Measurements from ENCODE around the gene SLX4. TPM values are rescaled to one million over a fixed set of nuclear protein-coding genes. Genes with fewer than 3 reads are reported as not detected.

SLX4 gene
- total and polyA plus RNA-seq, 2 donors (not counting 1 experiment from before 2014, with no cell fraction given): 5.4 to 13.3 TPM

DNA sequence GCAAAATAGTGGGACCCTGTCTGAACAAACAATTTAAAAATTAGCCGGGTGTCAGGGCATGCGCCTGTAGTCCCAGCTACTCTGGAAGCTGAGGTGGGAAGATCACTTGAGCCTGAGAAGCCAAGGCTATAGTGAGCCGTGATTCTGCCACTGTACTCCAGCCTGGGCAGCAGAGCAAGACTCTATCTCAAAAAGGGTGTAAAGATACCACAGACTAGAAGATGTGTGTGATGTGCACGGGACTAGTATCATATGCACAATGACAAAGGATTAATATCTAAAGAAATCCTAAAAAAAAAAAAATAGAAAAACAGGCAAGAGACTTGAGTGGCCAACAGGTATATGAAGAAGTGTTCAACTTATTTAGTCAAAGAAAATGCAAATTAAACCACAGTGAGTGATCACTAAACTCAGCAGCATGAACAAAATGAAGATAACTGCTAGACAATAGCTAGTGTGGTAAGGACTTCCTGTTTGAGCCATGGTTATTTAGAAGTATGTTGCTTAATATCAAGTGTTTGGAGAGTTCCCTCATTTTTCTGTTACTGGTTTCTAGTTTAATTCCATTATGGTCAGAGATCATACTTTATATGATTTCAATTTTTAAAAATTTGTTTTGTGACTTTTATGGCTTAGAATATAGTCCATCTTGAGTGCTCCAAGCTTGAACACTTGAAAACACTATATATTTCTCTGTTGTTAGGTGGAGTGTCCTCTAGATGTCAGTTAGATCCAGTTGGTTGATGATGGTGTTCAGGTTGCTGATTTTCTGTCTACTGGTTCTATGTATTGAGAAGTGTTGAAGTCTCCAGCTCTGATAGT is 14.7 kb upstream of the SLX4 start:
- no peak for TF ChIP-seq EZH2 (IDR thresholded peaks at IDR 0.05; ENCODE audit: borderline replicate concordance, insufficient read depth, low read depth, low read length, poor library complexity, severe bottlenecking)
- TF ChIP-seq, protein P1, sequence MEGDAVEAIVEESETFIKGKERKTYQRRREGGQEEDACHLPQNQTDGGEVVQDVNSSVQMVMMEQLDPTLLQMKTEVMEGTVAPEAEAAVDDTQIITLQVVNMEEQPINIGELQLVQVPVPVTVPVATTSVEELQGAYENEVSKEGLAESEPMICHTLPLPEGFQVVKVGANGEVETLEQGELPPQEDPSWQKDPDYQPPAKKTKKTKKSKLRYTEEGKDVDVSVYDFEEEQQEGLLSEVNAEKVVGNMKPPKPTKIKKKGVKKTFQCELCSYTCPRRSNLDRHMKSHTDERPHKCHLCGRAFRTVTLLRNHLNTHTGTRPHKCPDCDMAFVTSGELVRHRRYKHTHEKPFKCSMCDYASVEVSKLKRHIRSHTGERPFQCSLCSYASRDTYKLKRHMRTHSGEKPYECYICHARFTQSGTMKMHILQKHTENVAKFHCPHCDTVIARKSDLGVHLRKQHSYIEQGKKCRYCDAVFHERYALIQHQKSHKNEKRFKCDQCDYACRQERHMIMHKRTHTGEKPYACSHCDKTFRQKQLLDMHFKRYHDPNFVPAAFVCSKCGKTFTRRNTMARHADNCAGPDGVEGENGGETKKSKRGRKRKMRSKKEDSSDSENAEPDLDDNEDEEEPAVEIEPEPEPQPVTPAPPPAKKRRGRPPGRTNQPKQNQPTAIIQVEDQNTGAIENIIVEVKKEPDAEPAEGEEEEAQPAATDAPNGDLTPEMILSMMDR (IDR thresholded peaks at IDR 0.05): no peak
- H3K27me3 ChIP-seq (replicated peaks in 1 of 4; ENCODE audit: control extremely low read depth in 1 of 4, control insufficient read depth in 3 of 4, insufficient read depth in 4 of 4, low read length in 3 of 4): no peaks in the 10 kb centered on the region
- Mint-ChIP-seq H3K27me3 (no peaks in the 10 kb centered on the region), H3K9me3 (ENCODE audit: insufficient read depth) (no peaks in the 10 kb centered on the region), H3K4me3 (peak overlapping the region; percentile 71), H3K27ac (peak overlapping the region; percentile 90), H3K4me1 (peaks cover 42% of the 10 kb centered on the region)
- ChIA-PET POLR2A (no interaction called here), CTCF (interaction anchor here (0.8 to 1.4 kb wide), 4 partner anchors 11 to 102 kb away, joined by 3 to 7 read pairs (median 4); partner anchors contain the start of gene SLX4)
- peak overlapping the region; percentile 1 for H3K9ac ChIP-seq (ENCODE audit: low read length)
- H3K4me2 ChIP-seq (replicated peaks; ENCODE audit: low read depth, low read length, poor library complexity, severe bottlenecking): peak overlapping the region; percentile 63
- H3K9me3 ChIP-seq (ENCODE audit: control extremely low read depth in 1 of 3, control insufficient read depth in 2 of 3, insufficient read depth in 1 of 3, low read length in 2 of 3): no peaks in the 10 kb centered on the region
- no peak overlapping the region for H3K4me3 ChIP-seq (ENCODE audit: control extremely low read depth in 1 of 5, extremely low read depth in 1 of 5, insufficient read depth in 1 of 5, low read depth in 2 of 5, low read length in 4 of 5)
- peak overlapping the region; percentile 25 to 69 for H3K27ac ChIP-seq (ENCODE audit: low read length in 2 of 2)
- peak overlapping the region; percentile 20 for H2AFZ ChIP-seq (ENCODE audit: insufficient read depth, low read depth, low read length, poor library complexity, severe bottlenecking)
- DNase-seq: peak; percentile 56
- intact Hi-C loops (cut with micrococcal nuclease): loop anchor here (2.0 kb wide), 1 partner anchor 15 kb away; the partner anchor contains the start of gene SLX4
- peaks cover 71% of the 10 kb centered on the region for H3K79me2 ChIP-seq (ENCODE audit: control insufficient read depth, insufficient read depth, low read length)
- H3K4me1 ChIP-seq (ENCODE audit: control insufficient read depth in 2 of 2, insufficient read depth in 2 of 2, low read length in 2 of 2): peaks cover 32 to 46% of the 10 kb centered on the region in 2 donors
- peak; percentile 69 for ATAC-seq (ENCODE audit: low read depth)
- 76% methylated on average over 2 of the region's 4 CpGs for WGBS (ENCODE audit: insufficient coverage)
- H4K20me1 ChIP-seq (ENCODE audit: control insufficient read depth, insufficient read depth, low read length, poor library complexity, severe bottlenecking): peaks cover 10% of the 10 kb centered on the region
- H3K36me3 ChIP-seq (replicated peaks in 1 of 2; ENCODE audit: control extremely low read depth in 1 of 2, control insufficient read depth in 1 of 2, extremely low read depth in 1 of 2, insufficient read depth in 2 of 2, low read length in 1 of 2): no peaks in the 10 kb centered on the region

DNA sequence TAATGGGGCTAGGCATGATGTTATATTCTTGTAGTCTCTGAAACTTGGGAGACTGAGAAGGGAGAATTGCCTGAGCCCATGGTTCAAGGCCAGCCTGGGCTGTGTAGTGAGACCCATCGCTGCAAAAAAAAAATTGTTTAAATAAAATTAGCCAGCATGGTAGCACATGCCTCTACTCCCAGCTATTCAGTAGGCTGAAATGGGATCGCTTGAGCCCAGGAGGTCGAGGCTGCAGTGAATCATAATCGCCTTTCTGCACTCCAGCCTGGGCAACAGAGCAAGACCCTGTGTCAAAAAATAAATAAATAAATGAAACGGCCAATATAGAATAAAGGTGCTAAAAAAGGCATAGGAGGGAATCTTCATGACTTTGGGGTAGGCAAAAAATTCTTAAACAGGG is 13.9 kb upstream of the SLX4 start:
- Histone ChIP-seq H3K27ac (ENCODE audit: low read length in 2 of 2) (no peak overlapping the region), H3K9me3 (ENCODE audit: control extremely low read depth in 1 of 3, control insufficient read depth in 2 of 3, insufficient read depth in 1 of 3, low read length in 2 of 3) (no peaks in the 10 kb centered on the region), H3K79me2 (ENCODE audit: control insufficient read depth, insufficient read depth, low read length) (peaks cover 70% of the 10 kb centered on the region), H4K20me1 (ENCODE audit: control insufficient read depth, insufficient read depth, low read length, poor library complexity, severe bottlenecking) (peaks cover 10% of the 10 kb centered on the region), H3K4me2 (replicated peaks; ENCODE audit: low read depth, low read length, poor library complexity, severe bottlenecking) (no peak overlapping the region), H3K36me3 (replicated peaks in 1 of 2; ENCODE audit: control extremely low read depth in 1 of 2, control insufficient read depth in 1 of 2, extremely low read depth in 1 of 2, insufficient read depth in 2 of 2, low read length in 1 of 2) (no peaks in the 10 kb centered on the region), H3K27me3 (replicated peaks in 1 of 4; ENCODE audit: control extremely low read depth in 1 of 4, control insufficient read depth in 3 of 4, insufficient read depth in 4 of 4, low read length in 3 of 4) (no peaks in the 10 kb centered on the region), H3K4me1 (ENCODE audit: control insufficient read depth in 2 of 2, insufficient read depth in 2 of 2, low read length in 2 of 2) (peaks cover 32 to 46% of the 10 kb centered on the region in 2 donors), H3K4me3 (ENCODE audit: control extremely low read depth in 1 of 5, extremely low read depth in 1 of 5, insufficient read depth in 1 of 5, low read depth in 2 of 5, low read length in 4 of 5) (no peak overlapping the region), H2AFZ (ENCODE audit: insufficient read depth, low read depth, low read length, poor library complexity, severe bottlenecking) (no peak overlapping the region), H3K9ac (ENCODE audit: low read length) (no peak overlapping the region)
- TF ChIP-seq, protein P1 (IDR thresholded peaks at IDR 0.05): no peak
- no peak for TF ChIP-seq EZH2 (IDR thresholded peaks at IDR 0.05; ENCODE audit: borderline replicate concordance, insufficient read depth, low read depth, low read length, poor library complexity, severe bottlenecking)
- ChIA-PET CTCF (no interaction called here), POLR2A (no interaction called here)
- DNase-seq: no peak
- no CpG with 5 or more reads among the region's 5 CpGs for WGBS (ENCODE audit: insufficient coverage)
- Mint-ChIP-seq H3K4me3 (peak overlapping the region; percentile 7), H3K27ac (peak overlapping the region; percentile 90), H3K9me3 (ENCODE audit: insufficient read depth) (no peaks in the 10 kb centered on the region), H3K4me1 (peaks cover 42% of the 10 kb centered on the region), H3K27me3 (no peaks in the 10 kb centered on the region)
- no peak for ATAC-seq (ENCODE audit: low read depth)
- intact Hi-C loops (cut with micrococcal nuclease): no loop called here
